Peyer's patch (tissue), 4 donors: ENCODE data around the gene PPP1R9B. TPM values are rescaled to one million over a fixed set of nuclear protein-coding genes. Genes with fewer than 3 reads are reported as not detected.

ENCODE experiments used
- DNase-seq, 3 donors: peaks; one replicate each; pipeline ENCODE4 v3.0.0-alpha.2; 2017 to 2019
- H3K27ac ChIP-seq, 4 donors: fragments of 200-600 bp; sonication (generic); one replicate each; pipeline ENCODE4 v1.5.1; 2016 to 2019
- H3K27me3 ChIP-seq, 2 donors: fragments of 200-600 bp; sonication (generic); one replicate each; pipeline ENCODE4 v1.5.1; 2019
- H3K36me3 ChIP-seq, 3 donors: fragments of 200-600 bp; sonication (generic); one replicate each; pipeline ENCODE4 v1.5.1; 2016 to 2019
- H3K4me1 ChIP-seq, 4 donors: fragments of 200-600 bp; sonication (generic); one replicate each; pipeline ENCODE4 v1.5.1; 2016 to 2019
- H3K4me3 ChIP-seq, 4 donors: fragments of 200-600 bp; sonication (generic); 1 replicate in 3 of 4; 2 replicates in 1 of 4; pipeline ENCODE4 v1.5.1; 2016 to 2019; ENCODE audit warnings: mild to moderate bottlenecking in 1 of 4
- H3K9me3 ChIP-seq, 4 donors: fragments of 200-600 bp; sonication (generic); one replicate each; pipeline ENCODE4 v1.5.1; 2016 to 2019; ENCODE audit warnings: mild to moderate bottlenecking in 1 of 4
- CTCF ChIP-seq, 6 experiments: fragments of 450-650 bp in 4 of 6; fragments of 200-600 bp in 2 of 6; sonication (generic) in 1 of 6; IDR thresholded peaks; one replicate each; pipeline ENCODE4 v1.5.1; 2017 to 2019; ENCODE audit warnings: antibody characterized with exemption in 6 of 6, mild to moderate bottlenecking in 3 of 6, moderate library complexity in 1 of 6
- POLR2A ChIP-seq, 2 donors: fragments of 450-650 bp; IDR thresholded peaks; one replicate each; pipeline ENCODE4 v1.5.1; 2017; ENCODE audit warnings: antibody characterized with exemption in 2 of 2, mild to moderate bottlenecking in 2 of 2, moderate library complexity in 2 of 2
- total RNA-seq, 4 donors: library from RNA; depleted of rRNA; stranded (reverse); fragments of >200 nt; gene quantifications; one replicate each; pipeline ENCODE4 v1.1.0, GENCODE V29; 2016

The PPP1R9B gene
- total RNA-seq, 4 donors from 2014 or later = 18.0 to 40.4 (median 32.9) TPM

- Histone ChIP-seq H3K27me3 (no peaks in the 10 kb centered on the region), H3K9me3 (no peaks in the 10 kb centered on the region), H3K36me3 (no peaks in the 10 kb centered on the region), H3K27ac (no peak overlapping the region), H3K4me1 (peaks cover 0 to 12% (median 0%) of the 10 kb centered on the region in 4 donors), H3K4me3 (no peak overlapping the region)
- TF ChIP-seq CTCF (IDR thresholded peaks at IDR 0.05) (no peak), POLR2A (IDR thresholded peaks at IDR 0.05) (no peak)
- DNase-seq = no peak
Observed at GRCh38 chr17:50172130-50172529, 21.7 kb upstream of the PPP1R9B start.

- Histone ChIP-seq H3K9me3 (no peaks in the 10 kb centered on the region), H3K27me3 (no peaks in the 10 kb centered on the region), H3K27ac (no peak overlapping the region), H3K4me3 (no peak overlapping the region), H3K36me3 (no peaks in the 10 kb centered on the region), H3K4me1 (peaks cover 0 to 12% (median 0%) of the 10 kb centered on the region in 4 donors)
- no peak for DNase-seq
- no peak for TF ChIP-seq POLR2A (IDR thresholded peaks at IDR 0.05)
- TF ChIP-seq CTCF (IDR thresholded peaks at IDR 0.05) = no peak
Observed at GRCh38 chr17:50171371-50172071, 21.0 kb upstream of the PPP1R9B start.

- Histone ChIP-seq H3K27ac (no peak overlapping the region), H3K36me3 (no peaks in the 10 kb centered on the region), H3K27me3 (no peaks in the 10 kb centered on the region), H3K4me3 (no peak overlapping the region), H3K4me1 (peaks cover 0 to 9% (median 0%) of the 10 kb centered on the region in 4 donors), H3K9me3 (no peaks in the 10 kb centered on the region)
- TF ChIP-seq CTCF (IDR thresholded peaks at IDR 0.05) (no peak), POLR2A (IDR thresholded peaks at IDR 0.05) (no peak)
- no peak for DNase-seq
Observed at GRCh38 chr17:50170662-50171370, 20.3 kb upstream of the PPP1R9B start.

- Histone ChIP-seq H3K27ac (no peak overlapping the region), H3K27me3 (no peaks in the 10 kb centered on the region), H3K4me1 (peaks cover 0 to 4% (median 0%) of the 10 kb centered on the region in 4 donors), H3K36me3 (no peaks in the 10 kb centered on the region), H3K4me3 (no peak overlapping the region), H3K9me3 (no peaks in the 10 kb centered on the region)
- no peak for DNase-seq
- no peak for TF ChIP-seq CTCF (IDR thresholded peaks at IDR 0.05)
- no peak for TF ChIP-seq POLR2A (IDR thresholded peaks at IDR 0.05)
Observed at GRCh38 chr17:50169881-50170459, 19.5 kb upstream of the PPP1R9B start.

GRCh38 chr17:50169121-50169764 lies 18.8 kb upstream of the PPP1R9B start:
- TF ChIP-seq CTCF (IDR thresholded peaks at IDR 0.05) (peak; percentile 68 to 84 (median 74)), POLR2A (IDR thresholded peaks at IDR 0.05) (peak in 1 of 2 donors; percentile 15)
- H3K4me3 ChIP-seq = peak overlapping the region in 1 of 4 donors; percentile 15
- H3K9me3 ChIP-seq = no peaks in the 10 kb centered on the region
- peak in 2 of 3 donors; percentile 62 to 71 for DNase-seq
- H3K27ac ChIP-seq = peak overlapping the region in 1 of 4 donors; percentile 25
- no peaks in the 10 kb centered on the region for H3K36me3 ChIP-seq
- peaks cover 0 to 4% (median under 1%) of the 10 kb centered on the region in 4 donors for H3K4me1 ChIP-seq
- H3K27me3 ChIP-seq = no peaks in the 10 kb centered on the region
